HG02840 (cell line): ENCODE data around the gene CALR.
"Not testable (repeated sequence)": the region's sequence is repeated elsewhere in the genome, so short reads cannot be mapped to it uniquely, and the experiment has no call there.

Experiments
- ATAC-seq: cut with Tn5 transposase; IDR thresholded peaks from one replicate; pipeline ENCODE4 v1.9.1; 2021; ENCODE audit warnings: mild to moderate bottlenecking, moderate library complexity, moderate number of reproducible peaks; ENCODE audit not compliant: unreplicated experiment, low FRiP score

Gene CALR

DNA sequence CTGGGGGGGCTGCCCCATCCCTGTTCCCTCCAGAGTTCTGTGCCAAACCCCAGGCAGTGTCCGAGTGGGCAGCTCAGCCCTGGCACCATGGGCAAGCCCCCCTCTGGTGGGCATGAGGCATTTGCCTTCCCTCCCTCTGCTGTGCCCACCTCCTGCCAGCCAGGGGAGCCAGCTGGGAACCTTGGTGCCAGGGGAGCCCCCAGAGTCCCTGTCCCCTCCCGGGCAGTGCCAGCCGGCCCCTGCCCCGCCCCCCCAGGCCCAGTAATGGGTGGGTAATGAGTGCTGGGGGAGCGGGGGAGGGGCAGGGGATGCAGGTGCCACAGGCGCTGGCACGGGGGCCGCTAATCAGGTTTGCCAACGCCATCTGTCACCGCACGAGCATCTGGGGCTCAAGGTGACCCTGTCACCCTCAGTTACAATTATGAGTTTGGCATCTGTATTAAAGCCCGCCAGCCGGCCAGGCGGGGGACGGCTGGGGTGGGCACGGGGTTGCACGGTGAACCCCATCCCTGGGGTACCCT lies 36.9 kb downstream of the CALR start:
- no peak for ATAC-seq

DNA sequence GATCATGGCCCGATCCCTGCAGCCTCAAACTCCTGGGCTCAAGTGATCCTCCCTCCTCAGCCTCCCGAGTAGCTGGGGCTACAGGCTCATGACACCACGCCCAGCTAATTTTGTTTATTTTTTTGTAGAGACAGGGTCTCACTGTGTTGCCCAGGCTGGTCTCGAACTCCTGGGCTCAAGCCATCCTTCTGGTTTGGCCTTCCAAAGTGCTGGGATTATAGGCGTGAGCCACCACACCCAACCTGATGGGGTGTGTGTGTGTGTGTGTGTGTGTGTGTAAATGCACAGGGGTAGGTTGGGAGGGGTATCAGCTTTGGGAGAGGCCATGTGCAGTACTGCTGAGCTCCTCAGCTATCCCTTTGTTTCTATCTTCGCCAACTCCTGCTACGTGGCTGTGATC lies 37.7 kb downstream of the CALR start:
- not testable (repeated sequence) for ATAC-seq

DNA sequence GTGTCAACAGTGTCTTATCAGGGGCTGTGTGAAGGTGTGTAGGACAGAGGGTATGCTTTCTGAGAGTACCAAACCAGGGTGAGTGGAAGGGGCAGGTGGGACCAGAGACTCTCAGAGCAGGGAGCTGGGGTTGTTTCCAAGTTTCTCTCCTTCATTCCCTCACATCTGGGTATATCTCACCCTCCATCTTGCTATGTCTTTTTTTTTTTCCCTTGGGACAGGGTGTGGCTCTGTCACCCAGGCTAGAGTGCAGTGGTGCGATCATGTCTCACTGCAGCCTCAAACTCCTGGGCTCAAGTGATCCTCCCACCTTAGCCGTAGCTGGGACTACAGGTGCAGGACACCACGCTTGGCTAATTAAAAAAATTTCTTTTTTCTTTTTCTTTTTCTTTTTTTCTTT lies 41.6 kb downstream of the CALR start:
- no peak for ATAC-seq

DNA sequence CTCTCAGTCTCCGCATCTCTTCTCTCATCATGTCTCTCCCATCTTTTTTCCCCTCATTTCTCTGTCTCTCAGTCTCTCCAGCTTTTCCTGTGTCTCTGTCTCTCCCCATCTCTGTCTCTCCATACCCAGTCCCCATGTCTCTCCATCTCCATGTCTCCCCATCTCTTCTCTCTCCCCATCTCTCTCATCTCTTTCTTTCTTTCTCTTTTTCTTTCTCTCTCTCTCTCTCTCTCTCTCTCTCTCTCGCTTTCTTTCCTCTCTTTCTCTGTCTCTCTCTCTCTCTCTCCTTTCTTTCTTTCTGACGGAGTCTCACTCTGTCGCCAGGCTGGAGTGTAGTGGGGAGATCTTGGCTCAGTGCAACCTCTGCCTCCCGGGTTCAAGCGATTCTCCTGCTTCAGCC lies 44.2 kb downstream of the CALR start:
- ATAC-seq: no peak

DNA sequence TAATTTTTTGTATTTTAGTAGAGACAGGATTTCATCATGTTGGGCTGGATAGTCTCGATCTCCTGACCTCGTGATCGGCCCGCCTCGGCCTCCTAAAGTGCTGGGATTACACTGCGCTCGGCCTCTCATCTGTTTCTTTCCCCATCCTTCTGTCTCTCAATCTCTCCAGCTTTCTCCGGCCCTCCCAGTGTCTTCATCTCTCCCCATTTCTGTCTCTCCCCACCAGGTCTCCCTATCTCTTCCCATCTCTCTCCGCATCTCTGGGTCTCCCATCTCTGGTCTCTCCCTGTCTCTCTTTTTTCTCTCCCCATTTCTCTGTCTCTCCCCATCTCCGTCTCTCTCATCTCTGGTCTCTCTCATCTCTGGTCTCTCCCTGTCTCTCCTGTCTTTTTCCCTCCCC lies 44.7 kb downstream of the CALR start:
- ATAC-seq: no peak

DNA sequence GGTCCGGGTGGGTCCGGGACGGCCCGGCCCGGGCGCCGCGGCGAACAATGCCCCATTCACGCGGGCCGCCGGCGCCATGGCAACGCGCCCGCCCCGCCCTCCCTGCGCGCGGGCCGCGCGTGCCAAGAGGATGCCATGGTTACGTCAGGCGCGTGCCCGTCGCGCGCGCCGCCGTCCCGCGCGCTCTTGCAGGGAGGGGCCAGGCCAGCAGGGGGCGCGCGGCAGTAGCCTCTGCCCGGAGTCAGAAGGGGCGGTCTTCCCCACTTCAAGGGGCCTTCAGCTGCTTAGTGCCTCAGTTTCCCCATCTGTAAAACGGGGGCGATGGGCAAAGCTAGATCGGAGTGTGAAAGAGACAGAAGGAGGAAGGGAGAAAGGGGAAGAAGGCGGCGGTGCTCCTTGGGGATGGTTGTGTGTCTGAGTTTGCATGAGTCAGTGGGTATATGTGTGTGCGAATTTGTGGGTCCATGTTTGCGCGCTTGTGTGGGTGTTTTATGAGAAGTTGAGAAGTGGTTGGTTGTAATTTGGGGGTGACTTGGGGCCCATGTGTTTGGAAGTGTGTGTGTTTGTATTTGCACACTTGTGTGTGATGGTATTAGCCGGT lies 45.2 kb downstream of the CALR start:
- no peak for ATAC-seq

DNA sequence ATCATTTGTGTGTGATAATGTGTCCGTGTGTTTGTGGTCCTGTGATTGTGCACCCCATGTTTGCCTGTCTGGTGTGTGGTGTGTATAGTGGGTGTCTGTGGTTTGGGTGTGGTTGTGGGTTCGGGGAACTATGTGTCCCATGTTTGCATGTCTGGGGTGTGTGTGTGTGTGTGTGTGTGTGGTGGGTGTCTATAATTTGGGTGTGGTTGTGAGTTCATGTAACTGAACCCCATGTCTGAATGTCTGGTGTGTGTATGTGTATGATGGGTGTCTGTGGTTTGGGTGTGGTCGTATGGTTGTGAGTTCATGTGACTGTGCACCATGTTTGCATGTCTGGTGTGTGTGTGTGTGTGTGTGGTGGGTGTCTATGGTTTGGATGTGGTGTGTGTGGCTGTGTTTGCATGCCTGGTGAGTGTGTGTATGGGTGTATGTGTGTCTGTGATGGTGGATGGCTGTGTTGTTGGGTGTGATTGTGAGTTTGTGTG lies 45.8 kb downstream of the CALR start:
- no peak for ATAC-seq

DNA sequence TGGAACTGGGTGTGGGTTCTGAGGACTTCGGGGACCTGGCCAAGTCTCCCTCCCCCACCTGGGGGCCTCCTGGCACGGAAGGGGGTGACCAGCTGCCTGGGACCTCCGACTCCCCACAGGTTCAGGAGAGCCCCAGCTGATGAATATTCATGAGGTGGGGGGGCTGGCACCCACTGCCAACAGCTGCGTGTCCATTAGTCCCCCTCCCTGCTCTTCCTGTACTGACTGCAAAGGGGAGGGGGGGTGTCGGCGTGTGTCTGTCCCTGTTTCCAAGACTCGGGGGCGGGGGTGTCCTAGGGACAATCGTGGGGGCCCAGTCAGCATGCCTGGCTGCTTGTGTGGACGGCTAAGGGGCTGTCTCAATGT lies 46.3 kb downstream of the CALR start:
- ATAC-seq: no peak

DNA sequence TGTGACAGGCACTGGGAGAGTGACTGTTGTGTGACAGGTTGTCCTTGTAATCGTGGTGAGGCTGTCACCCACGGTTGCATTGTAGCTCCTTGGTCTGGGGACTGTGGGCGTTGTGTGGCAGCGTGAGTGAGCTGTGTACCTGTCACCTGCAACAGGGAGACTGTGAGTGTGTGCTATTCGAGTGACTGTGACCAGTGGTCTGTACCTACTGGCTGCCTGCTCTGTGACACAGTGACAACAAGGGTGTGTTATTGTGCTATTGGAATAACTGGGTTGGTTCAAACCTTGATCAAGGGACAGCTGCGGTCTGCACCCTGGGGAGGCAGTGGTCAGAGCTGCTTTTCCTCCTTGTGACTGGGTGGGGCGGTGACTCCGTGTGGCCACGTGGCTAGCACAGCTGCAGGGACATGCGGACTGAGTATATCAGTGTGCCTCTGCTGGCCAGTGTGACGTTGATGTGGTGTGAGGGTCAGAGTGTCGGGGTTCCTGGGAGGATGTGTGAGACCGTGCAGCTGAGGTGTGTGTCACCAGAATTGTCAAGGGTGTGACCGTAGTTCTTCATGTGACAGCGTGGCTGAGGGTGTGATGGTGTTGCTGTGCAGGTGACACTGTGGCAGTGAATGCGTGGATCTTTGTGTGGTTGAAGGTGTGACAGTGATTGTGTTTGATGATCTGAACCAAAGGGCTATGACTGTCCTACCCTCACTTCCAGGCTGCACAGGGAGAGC lies 46.8 kb downstream of the CALR start:
- ATAC-seq: no peak

DNA sequence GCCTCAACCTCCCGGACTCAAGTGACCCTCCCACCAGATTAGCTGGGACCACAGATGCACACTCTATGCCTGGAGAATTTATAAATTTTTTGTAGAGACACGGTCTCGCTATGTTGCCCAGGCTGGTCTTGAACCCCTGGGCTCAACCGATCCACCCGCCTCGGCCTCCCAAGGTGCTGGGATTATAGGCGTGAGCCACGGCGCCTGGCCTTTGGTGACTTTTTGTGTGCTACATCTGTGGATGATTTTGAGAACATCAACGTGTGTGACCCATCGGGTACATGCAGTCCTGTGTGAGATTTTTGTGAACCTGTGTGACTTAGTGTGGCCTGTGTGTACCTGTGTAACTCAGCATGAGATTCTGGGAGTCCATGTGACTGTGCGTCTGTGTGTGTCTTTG lies 48.3 kb downstream of the CALR start:
- ATAC-seq: no peak

DNA sequence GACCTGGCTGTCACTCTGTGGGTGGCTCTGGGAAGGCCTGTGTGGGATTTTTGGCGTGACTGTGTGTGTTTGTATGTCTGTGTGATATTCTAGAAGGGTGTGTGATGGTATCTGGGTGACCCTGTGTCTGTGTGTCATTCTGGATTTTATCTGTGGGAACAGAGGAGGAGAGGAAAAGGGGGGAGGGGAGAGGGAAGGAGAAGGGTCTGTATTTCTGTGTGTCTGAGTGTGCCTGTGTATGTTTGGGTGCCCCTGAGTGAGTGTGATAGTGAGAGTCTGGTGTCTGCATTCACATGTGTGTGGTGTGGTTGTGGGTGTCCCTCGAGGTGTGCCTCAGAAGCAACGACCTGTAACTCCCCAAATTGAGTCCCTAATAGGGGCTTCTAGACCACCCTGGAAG lies 48.8 kb downstream of the CALR start:
- ATAC-seq: no peak

DNA sequence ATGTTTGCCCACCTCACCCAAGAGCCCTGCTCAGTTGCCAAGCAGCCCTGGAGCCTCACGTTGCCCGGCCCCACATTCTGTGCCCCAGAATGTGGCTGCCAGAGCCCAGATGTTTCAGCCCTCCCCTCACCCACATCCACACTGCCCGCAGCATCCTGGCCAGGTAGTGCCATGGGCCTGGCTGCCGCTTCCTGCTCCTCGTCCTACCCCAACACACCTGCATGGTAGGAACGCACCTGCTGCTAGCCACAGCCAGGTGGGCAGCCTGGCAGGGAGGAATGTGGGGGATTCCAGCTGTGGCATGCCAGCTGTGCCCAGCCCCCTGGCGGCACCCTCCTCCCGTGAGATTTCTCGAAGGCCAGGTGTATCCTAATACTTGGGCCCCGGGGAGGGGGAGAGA lies 49.4 kb downstream of the CALR start:
- ATAC-seq: no peak

DNA sequence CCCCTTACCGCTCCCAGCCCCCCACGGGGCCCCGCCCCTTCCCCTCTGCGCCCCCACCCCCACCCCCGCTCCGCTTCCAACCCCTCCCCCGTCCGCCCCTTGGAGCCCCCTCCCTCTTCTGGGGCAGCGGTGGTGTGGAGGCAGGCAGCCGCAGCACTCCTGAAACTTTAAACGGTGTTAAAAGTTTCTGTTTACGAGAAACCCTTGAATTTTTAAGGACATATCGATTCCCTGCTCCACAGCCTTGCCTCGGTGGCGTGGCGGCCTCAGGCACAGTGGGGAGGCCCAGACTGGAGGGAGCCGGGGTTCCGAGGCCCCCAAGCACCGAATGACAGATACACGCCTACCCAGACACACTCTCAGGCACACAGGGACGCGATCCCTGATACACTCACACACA lies 52.0 kb downstream of the CALR start:
- no peak for ATAC-seq

DNA sequence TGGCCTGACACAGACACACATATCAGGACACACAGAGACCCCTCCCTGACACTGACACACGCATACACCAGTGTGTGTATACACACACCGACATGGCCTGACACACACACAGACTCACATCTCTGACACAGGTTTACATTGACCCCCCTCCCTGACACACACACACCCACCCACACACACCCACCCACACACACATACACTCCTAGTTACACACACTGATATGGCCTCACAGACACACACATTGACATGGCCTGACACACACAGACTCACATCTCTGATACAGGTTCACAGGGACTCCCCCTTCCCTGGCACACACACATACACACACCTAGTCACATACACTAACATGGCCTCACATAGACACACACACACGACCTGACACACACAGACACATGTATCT lies 52.4 kb downstream of the CALR start:
- no peak for ATAC-seq

DNA sequence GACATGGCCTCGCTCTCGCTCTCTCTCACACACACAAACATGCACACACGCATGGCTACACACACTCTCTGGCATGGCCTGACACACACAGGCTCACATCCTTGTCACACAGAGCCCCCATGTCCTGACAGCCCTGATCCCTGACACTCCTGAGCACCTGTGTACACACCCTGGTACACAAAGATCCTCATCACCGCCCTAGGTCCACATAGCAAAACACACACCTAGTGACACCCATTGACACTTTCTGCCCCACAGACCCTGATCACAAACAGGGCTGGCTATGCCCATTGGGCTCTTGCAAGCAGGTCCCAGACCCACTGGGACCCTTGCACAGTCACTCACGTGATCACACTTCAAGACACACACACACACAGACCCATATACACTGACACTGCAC lies 52.9 kb downstream of the CALR start:
- ATAC-seq: no peak

DNA sequence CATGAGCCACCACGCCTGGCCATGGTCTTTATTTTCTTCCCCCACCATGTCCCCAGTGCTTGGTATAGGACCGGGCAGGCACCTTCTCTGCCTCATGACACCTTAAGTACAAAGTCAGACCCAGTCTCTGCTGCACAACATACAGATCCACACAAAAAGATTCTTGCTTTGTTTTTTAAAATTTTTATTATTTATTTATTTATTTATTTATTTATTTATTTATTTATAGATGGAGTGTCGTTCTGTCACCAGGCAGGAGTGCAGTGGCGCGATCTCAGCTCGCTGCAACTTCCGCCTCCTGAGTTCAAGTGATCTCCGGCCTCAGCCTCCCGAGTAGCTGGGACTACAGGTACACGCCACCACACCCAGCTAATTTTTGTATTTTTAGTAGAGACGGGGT lies 54.3 kb downstream of the CALR start:
- no peak for ATAC-seq

DNA sequence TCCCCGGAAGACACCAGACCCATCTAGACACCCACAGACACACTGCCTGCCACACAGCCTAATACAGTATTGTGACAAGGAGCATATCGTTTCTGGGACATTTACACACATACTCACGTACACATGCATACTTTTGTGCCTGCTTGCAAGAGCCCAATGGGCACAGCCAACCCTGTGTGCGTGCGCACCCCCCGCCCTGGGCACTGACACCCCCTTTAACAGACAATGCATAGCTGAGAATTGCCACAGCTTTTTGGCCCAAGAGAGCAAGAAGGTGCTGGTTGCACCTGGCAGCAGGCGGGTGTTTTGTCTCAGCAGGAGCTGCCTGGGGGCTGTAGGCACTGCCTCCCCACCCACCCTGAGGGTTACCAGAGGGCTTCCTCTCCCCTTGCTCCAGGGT lies 55.2 kb downstream of the CALR start:
- no peak for ATAC-seq
